HPDE6-E6E7 (cell line): Measurements from ENCODE around the gene GTSF1L.
A peak's percentile ranks its signal among the peaks of the same experiment; 100 is the strongest.

ENCODE experiments used
- DNase-seq: peaks from one replicate; pipeline ENCODE4 v3.0.0; 2011; ENCODE audit warnings: missing footprints; ENCODE audit errors: extremely low spot score

The GTSF1L gene

GRCh38 chr20:43716757-43717615 is 9.8 kb downstream of the GTSF1L start:
- DNase-seq: no peak

GRCh38 chr20:43716123-43716522 is 10.7 kb downstream of the GTSF1L start:
- no peak for DNase-seq

GRCh38 chr20:43715511-43715910 is 11.3 kb downstream of the GTSF1L start:
- DNase-seq: no peak

GRCh38 chr20:43715044-43715443 is 11.8 kb downstream of the GTSF1L start:
- DNase-seq: no peak

- no peak for DNase-seq
Observed at GRCh38 chr20:43711098-43711654, 15.6 kb downstream of the GTSF1L start.

GRCh38 chr20:43710370-43711044 is 16.3 kb downstream of the GTSF1L start:
- DNase-seq: no peak

GRCh38 chr20:43702502-43702901 is 24.3 kb downstream of the GTSF1L start:
- DNase-seq: no peak

GRCh38 chr20:43700627-43701026 is 26.2 kb downstream of the GTSF1L start:
- DNase-seq: no peak

- DNase-seq: no peak
Observed at GRCh38 chr20:43699941-43700565, 26.7 kb downstream of the GTSF1L start.

- no peak for DNase-seq
Observed at GRCh38 chr20:43695571-43695970, 31.2 kb downstream of the GTSF1L start.

GRCh38 chr20:43694763-43695162 is 32.0 kb downstream of the GTSF1L start:
- DNase-seq: no peak

- DNase-seq: peak; percentile 61
Observed at GRCh38 chr20:43691928-43692524, 34.8 kb downstream of the GTSF1L start.

GRCh38 chr20:43690943-43691598 is 35.7 kb downstream of the GTSF1L start:
- DNase-seq: no peak

GRCh38 chr20:43689165-43689564 is 37.6 kb downstream of the GTSF1L start:
- DNase-seq: no peak

- no peak for DNase-seq
Observed at GRCh38 chr20:43686820-43687219, 40.0 kb downstream of the GTSF1L start.

GRCh38 chr20:43682446-43682845 is 44.4 kb downstream of the GTSF1L start:
- DNase-seq: no peak

- no peak for DNase-seq
Observed at GRCh38 chr20:43681991-43682410, 44.8 kb downstream of the GTSF1L start.

GRCh38 chr20:43681468-43681942 is 45.3 kb downstream of the GTSF1L start:
- no peak for DNase-seq

GRCh38 chr20:43680981-43681380 is 45.8 kb downstream of the GTSF1L start:
- DNase-seq: no peak

- no peak for DNase-seq
Observed at GRCh38 chr20:43676368-43676767, 50.4 kb downstream of the GTSF1L start.
